Loucy (cell line): Measurements from ENCODE around the gene STIM1.

Source experiments
- H2AFZ ChIP-seq: fragments of 200-600 bp; sonication (generic); 2 replicates; pipeline ENCODE4 v1.6.0; 2016; ENCODE audit warnings: antibody characterized with exemption, mild to moderate bottlenecking, low read length, moderate library complexity
- H3F3A ChIP-seq: fragments of 200-600 bp; 2 replicates; pipeline ENCODE4 v1.6.0; 2016; ENCODE audit warnings: antibody characterized with exemption, low read depth, mild to moderate bottlenecking
- H3K27me3 ChIP-seq: fragments of 200-600 bp; sonication (generic); 2 replicates; pipeline ENCODE4 v1.6.1; 2014; ENCODE audit warnings: low read length, mild to moderate bottlenecking; ENCODE audit not compliant: insufficient read depth, poor library complexity, severe bottlenecking
- H3K36me3 ChIP-seq: fragments of 200-600 bp; sonication (generic); 2 replicates; pipeline ENCODE4 v1.6.1; 2016; ENCODE audit warnings: low read length; ENCODE audit not compliant: insufficient read depth
- H3K4me1 ChIP-seq: fragments of 200-600 bp; sonication (generic); 2 replicates; pipeline ENCODE4 v1.5.1; 2014; ENCODE audit warnings: low read length, mild to moderate bottlenecking; ENCODE audit not compliant: insufficient read depth, poor library complexity, severe bottlenecking
- H3K4me2 ChIP-seq: fragments of 200-600 bp; sonication (generic); 2 replicates; pipeline ENCODE4 v1.6.0; 2014; ENCODE audit warnings: antibody characterized with exemption, low read length, low read depth, mild to moderate bottlenecking; ENCODE audit not compliant: poor library complexity, severe bottlenecking
- H3K4me3 ChIP-seq: fragments of 200-600 bp; sonication (generic); 2 replicates; pipeline ENCODE4 v1.5.1; 2014; ENCODE audit warnings: low read length, mild to moderate bottlenecking, mixed read lengths; ENCODE audit not compliant: poor library complexity, severe bottlenecking
- H3K79me2 ChIP-seq: fragments of 200-600 bp; sonication (generic); 2 replicates; pipeline ENCODE4 v1.6.1; 2014; ENCODE audit warnings: low read length; ENCODE audit not compliant: insufficient read depth
- H3K9ac ChIP-seq: fragments of 200-600 bp; sonication (generic); 2 replicates; pipeline ENCODE4 v1.6.0; 2014; ENCODE audit warnings: mild to moderate bottlenecking, low read depth, low read length, moderate library complexity; ENCODE audit not compliant: poor library complexity, severe bottlenecking
- H3K9me2 ChIP-seq: fragments of 200-600 bp; sonication (generic); replicated peaks from 2 replicates; pipeline ENCODE4 v1.6.1; 2016; ENCODE audit warnings: low read depth, low read length, mixed read lengths
- H3K9me3 ChIP-seq: fragments of 200-600 bp; sonication (generic); 2 replicates; pipeline ENCODE4 v1.6.1; 2014; ENCODE audit warnings: mild to moderate bottlenecking, antibody characterized with exemption, low read length, low read depth; ENCODE audit not compliant: insufficient read depth
- H4K20me1 ChIP-seq: fragments of 200-600 bp; sonication (generic); 2 replicates; pipeline ENCODE4 v1.6.0; 2014; ENCODE audit warnings: antibody characterized with exemption, low read length, mild to moderate bottlenecking; ENCODE audit not compliant: insufficient read depth, poor library complexity, severe bottlenecking
- CTCF ChIP-seq: fragments of 200-600 bp; sonication (generic); conservative IDR thresholded peaks from 2 replicates; pipeline ENCODE4 v1.5.1; 2014; ENCODE audit warnings: mild to moderate bottlenecking, antibody characterized with exemption, low read length
- EZH2phosphoT487 ChIP-seq: fragments of 200-600 bp; IDR thresholded peaks from 2 replicates; pipeline ENCODE4 v1.6.1; 2018; ENCODE audit warnings: antibody characterized with exemption, mild to moderate bottlenecking, moderate library complexity, borderline replicate concordance

STIM1 gene

GRCh38 chr11:3901249-3902025, 46.0 kb downstream of the STIM1 start:
- H3K4me2 ChIP-seq = peak overlapping the region; percentile 1
- H2AFZ ChIP-seq = no peak overlapping the region
- H3F3A ChIP-seq = no peaks in the 10 kb centered on the region
- TF ChIP-seq EZH2phosphoT487 = no peak
- TF ChIP-seq CTCF = no peak
- H3K79me2 ChIP-seq = peaks cover 73% of the 10 kb centered on the region
- no peak overlapping the region for H3K4me3 ChIP-seq
- H4K20me1 ChIP-seq = peaks cover 45% of the 10 kb centered on the region
- H3K9ac ChIP-seq = no peak overlapping the region
- H3K36me3 ChIP-seq = no peaks in the 10 kb centered on the region
- H3K9me3 ChIP-seq = no peaks in the 10 kb centered on the region
- H3K4me1 ChIP-seq = peaks cover 52% of the 10 kb centered on the region
- no peaks in the 10 kb centered on the region for H3K9me2 ChIP-seq
- H3K27me3 ChIP-seq = no peaks in the 10 kb centered on the region

- Histone ChIP-seq H2AFZ (no peak overlapping the region), H3K4me3 (no peak overlapping the region), H3K4me1 (peaks cover 61% of the 10 kb centered on the region), H3K79me2 (peaks cover 75% of the 10 kb centered on the region), H3K27me3 (no peaks in the 10 kb centered on the region), H4K20me1 (peaks cover 54% of the 10 kb centered on the region), H3K9me3 (no peaks in the 10 kb centered on the region), H3F3A (no peaks in the 10 kb centered on the region), H3K9me2 (no peaks in the 10 kb centered on the region), H3K36me3 (no peaks in the 10 kb centered on the region), H3K4me2 (no peak overlapping the region), H3K9ac (no peak overlapping the region)
- TF ChIP-seq CTCF = no peak
- no peak for TF ChIP-seq EZH2phosphoT487
Measured at GRCh38 chr11:3902441-3902840, 47.0 kb downstream of the STIM1 start.

GRCh38 chr11:3903207-3903896, 47.9 kb downstream of the STIM1 start:
- H3K36me3 ChIP-seq = no peaks in the 10 kb centered on the region
- peaks cover 69% of the 10 kb centered on the region for H3K4me1 ChIP-seq
- H3K79me2 ChIP-seq = peaks cover 84% of the 10 kb centered on the region
- H3K9ac ChIP-seq = no peak overlapping the region
- H4K20me1 ChIP-seq = peaks cover 61% of the 10 kb centered on the region
- TF ChIP-seq EZH2phosphoT487 = no peak
- no peak for TF ChIP-seq CTCF
- H2AFZ ChIP-seq = no peak overlapping the region
- H3K9me3 ChIP-seq = no peaks in the 10 kb centered on the region
- peak overlapping the region; percentile 65 for H3K4me2 ChIP-seq
- no peaks in the 10 kb centered on the region for H3F3A ChIP-seq
- no peaks in the 10 kb centered on the region for H3K9me2 ChIP-seq
- peak overlapping the region; percentile 27 for H3K4me3 ChIP-seq
- H3K27me3 ChIP-seq = no peaks in the 10 kb centered on the region
